Hepatocyte (in vitro differentiated cells): ENCODE data around the gene NRSN2.

Experiments used
- EZH2 ChIP-seq: fragments of 200-600 bp; sonication (generic); IDR thresholded peaks from 2 replicates; pipeline ENCODE4 v1.6.1; 2016; ENCODE audit warnings: antibody characterized with exemption, mild to moderate bottlenecking, borderline replicate concordance
- TF ChIP-seq, protein P1 (sequence below): fragments of 200-600 bp; sonication (generic); IDR thresholded peaks from 2 replicates; pipeline ENCODE4 v1.5.1; 2016; ENCODE audit warnings: antibody characterized with exemption, mild to moderate bottlenecking; ENCODE audit not compliant: poor library complexity

DNA sequence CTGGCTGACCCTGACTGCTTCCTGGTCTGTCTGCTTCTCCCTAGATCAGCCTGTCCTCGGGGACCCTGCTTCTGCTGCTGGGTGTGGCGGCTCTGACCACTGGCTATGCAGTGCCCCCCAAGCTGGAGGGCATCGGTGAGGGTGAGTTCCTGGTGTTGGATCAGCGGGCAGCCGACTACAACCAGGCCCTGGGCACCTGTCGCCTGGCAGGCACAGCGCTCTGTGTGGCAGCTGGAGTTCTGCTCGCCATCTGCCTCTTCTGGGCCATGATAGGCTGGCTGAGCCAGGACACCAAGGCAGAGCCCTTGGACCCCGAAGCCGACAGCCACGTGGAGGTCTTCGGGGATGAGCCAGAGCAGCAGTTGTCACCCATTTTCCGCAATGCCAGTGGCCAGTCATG, 6.3 kb downstream of the NRSN2 start:
- TF ChIP-seq, protein P1, sequence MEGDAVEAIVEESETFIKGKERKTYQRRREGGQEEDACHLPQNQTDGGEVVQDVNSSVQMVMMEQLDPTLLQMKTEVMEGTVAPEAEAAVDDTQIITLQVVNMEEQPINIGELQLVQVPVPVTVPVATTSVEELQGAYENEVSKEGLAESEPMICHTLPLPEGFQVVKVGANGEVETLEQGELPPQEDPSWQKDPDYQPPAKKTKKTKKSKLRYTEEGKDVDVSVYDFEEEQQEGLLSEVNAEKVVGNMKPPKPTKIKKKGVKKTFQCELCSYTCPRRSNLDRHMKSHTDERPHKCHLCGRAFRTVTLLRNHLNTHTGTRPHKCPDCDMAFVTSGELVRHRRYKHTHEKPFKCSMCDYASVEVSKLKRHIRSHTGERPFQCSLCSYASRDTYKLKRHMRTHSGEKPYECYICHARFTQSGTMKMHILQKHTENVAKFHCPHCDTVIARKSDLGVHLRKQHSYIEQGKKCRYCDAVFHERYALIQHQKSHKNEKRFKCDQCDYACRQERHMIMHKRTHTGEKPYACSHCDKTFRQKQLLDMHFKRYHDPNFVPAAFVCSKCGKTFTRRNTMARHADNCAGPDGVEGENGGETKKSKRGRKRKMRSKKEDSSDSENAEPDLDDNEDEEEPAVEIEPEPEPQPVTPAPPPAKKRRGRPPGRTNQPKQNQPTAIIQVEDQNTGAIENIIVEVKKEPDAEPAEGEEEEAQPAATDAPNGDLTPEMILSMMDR: no peak
- TF ChIP-seq EZH2: no peak
